ENCODE results near the gene ULBP3. TPM values are rescaled to one million over a fixed set of nuclear protein-coding genes. Genes with fewer than 3 reads are reported as not detected.

Gene ULBP3
- total RNA-seq, 1 experiment from 2014 or later, result 4.0 TPM

- peaks cover 36% of the 10 kb centered on the region for H3K9me3 Mint-ChIP-seq
- ChIA-PET POLR2A (no interaction called here), CTCF (interaction anchor here (1.3 to 4.6 kb wide), 6 partner anchors 16 to 342 kb away, joined by 3 to 37 read pairs (median 6); partner anchors contain the start of gene ULBP3)
- no peaks in the 10 kb centered on the region for H3K4me1 Mint-ChIP-seq
- H3K27ac Mint-ChIP-seq, result no peak overlapping the region
- no peak for DNase-seq (ENCODE audit: low spot score)
- peaks cover 53% of the 10 kb centered on the region for H3K27me3 Mint-ChIP-seq (ENCODE audit: low read depth)
- no peak overlapping the region for H3K4me3 Mint-ChIP-seq
- TF ChIP-seq PREB (CRISPR knock-in tag; IDR thresholded peaks at IDR 0.05; ENCODE audit: borderline replicate concordance), result no peak
- TF ChIP-seq RORB (CRISPR knock-in tag; IDR thresholded peaks at IDR 0.05), result no peak
- no peak for TF ChIP-seq ZMAT4 (CRISPR knock-in tag; IDR thresholded peaks at IDR 0.05)
- no peak for TF ChIP-seq ZNF121 (CRISPR knock-in tag; IDR thresholded peaks at IDR 0.05)
- TF ChIP-seq PRDM15 (CRISPR knock-in tag; IDR thresholded peaks at IDR 0.05), result no peak
- no peak for TF ChIP-seq STAT6 (CRISPR knock-in tag; conservative IDR thresholded peaks at IDR 0.05; ENCODE audit: low read depth)
- no peak for TF ChIP-seq PRRX2 (CRISPR knock-in tag; IDR thresholded peaks at IDR 0.05)
- TF ChIP-seq NR3C1 (CRISPR knock-in tag; conservative IDR thresholded peaks at IDR 0.05; ENCODE audit: low read depth), result no peak
- TF ChIP-seq ZBTB21 (CRISPR knock-in tag; IDR thresholded peaks at IDR 0.05; ENCODE audit: borderline replicate concordance), result no peak
- no peak for TF ChIP-seq ZNF138 (CRISPR knock-in tag; conservative IDR thresholded peaks at IDR 0.05)
- no peak for ATAC-seq
- H3K36me3 Mint-ChIP-seq, result 0 out of 2 replicates have a peak, but pooled peaks cover 2% of the 10 kb centered on the region
Measured at GRCh38 chr6:150053450-150053849, 15.5 kb downstream of the ULBP3 start.

GRCh38 chr6:150050846-150051245 lies 18.1 kb downstream of the ULBP3 start:
- no peak overlapping the region for H3K4me3 Mint-ChIP-seq

More at GRCh38 chr6:150050846-150051245, 18.1 kb downstream of the ULBP3 start:
- POLR2A ChIA-PET, result no interaction called here
- Mint-ChIP-seq H3K27me3 (ENCODE audit: low read depth) (peaks cover 62% of the 10 kb centered on the region), H3K36me3 (0 out of 2 replicates have a peak, but pooled peaks cover 2% of the 10 kb centered on the region), H3K4me1 (no peaks in the 10 kb centered on the region), H3K9me3 (peaks cover 36% of the 10 kb centered on the region), H3K27ac (no peak overlapping the region)
- no peak for TF ChIP-seq ZNF425 (CRISPR knock-in tag; conservative IDR thresholded peaks at IDR 0.05)
- TF ChIP-seq MYBL2 (CRISPR knock-in tag; IDR thresholded peaks at IDR 0.05), result no peak
- TF ChIP-seq IRF1 (CRISPR knock-in tag; IDR thresholded peaks at IDR 0.05), result no peak
- no peak for TF ChIP-seq NFYB (CRISPR knock-in tag; conservative IDR thresholded peaks at IDR 0.05; ENCODE audit: low read depth)
- no peak for DNase-seq (ENCODE audit: low spot score)
- no peak for ATAC-seq
- CTCF ChIA-PET, result no interaction called here
